HG03460 (cell line): ENCODE data around the gene ELMO1.

ENCODE experiments used
- ATAC-seq: cut with Tn5 transposase; IDR thresholded peaks from one replicate; pipeline ENCODE4 v1.9.1; 2021; ENCODE audit not compliant: unreplicated experiment

Gene ELMO1

GRCh38 chr7:36942025-36942424, 506.6 kb downstream of the ELMO1 start:
- ATAC-seq: no peak

GRCh38 chr7:36941359-36941758, 507.3 kb downstream of the ELMO1 start:
- no peak for ATAC-seq

- ATAC-seq: no peak
Observed at GRCh38 chr7:36939816-36940215, 508.8 kb downstream of the ELMO1 start.

- ATAC-seq: no peak
Observed at GRCh38 chr7:36937754-36938563, 510.7 kb downstream of the ELMO1 start.

- ATAC-seq: no peak
Observed at GRCh38 chr7:36931892-36932291, 516.8 kb downstream of the ELMO1 start.

GRCh38 chr7:36929791-36930190, 518.9 kb downstream of the ELMO1 start:
- no peak for ATAC-seq

- no peak for ATAC-seq
Observed at GRCh38 chr7:36928718-36929117, 519.9 kb downstream of the ELMO1 start.

GRCh38 chr7:36928311-36928710, 520.4 kb downstream of the ELMO1 start:
- ATAC-seq: no peak

- no peak for ATAC-seq
Observed at GRCh38 chr7:36925691-36926090, 523.0 kb downstream of the ELMO1 start.

- ATAC-seq: no peak
Observed at GRCh38 chr7:36925207-36925606, 523.5 kb downstream of the ELMO1 start.

- ATAC-seq: no peak
Observed at GRCh38 chr7:36923943-36924436, 524.7 kb downstream of the ELMO1 start.

GRCh38 chr7:36923185-36923584, 525.5 kb downstream of the ELMO1 start:
- ATAC-seq: no peak

GRCh38 chr7:36920433-36920832, 528.2 kb downstream of the ELMO1 start:
- no peak for ATAC-seq

GRCh38 chr7:36919738-36920137, 528.9 kb downstream of the ELMO1 start:
- ATAC-seq: no peak

- ATAC-seq: no peak
Observed at GRCh38 chr7:36918591-36918990, 530.1 kb downstream of the ELMO1 start.

- no peak for ATAC-seq
Observed at GRCh38 chr7:36916619-36917018, 532.0 kb downstream of the ELMO1 start.

- no peak for ATAC-seq
Observed at GRCh38 chr7:36916116-36916515, 532.5 kb downstream of the ELMO1 start.

- no peak for ATAC-seq
Observed at GRCh38 chr7:36911788-36912187, 536.9 kb downstream of the ELMO1 start.

- ATAC-seq: no peak
Observed at GRCh38 chr7:36910859-36911258, 537.8 kb downstream of the ELMO1 start.

- ATAC-seq: no peak
Observed at GRCh38 chr7:36910401-36910800, 538.3 kb downstream of the ELMO1 start.

- no peak for ATAC-seq
Observed at GRCh38 chr7:36906956-36907635, 541.6 kb downstream of the ELMO1 start.

GRCh38 chr7:36906448-36906847, 542.2 kb downstream of the ELMO1 start:
- ATAC-seq: no peak
